Non-pigmented ciliary epithelial cell (primary cell): ENCODE results near the gene C19orf38.

ENCODE experiments used
- DNase-seq: peaks from one replicate; pipeline ENCODE4 v3.0.0-alpha.2; 2010; ENCODE audit warnings: low read depth

Gene C19orf38

GRCh38 chr19:10911579-10912363 is 63.6 kb downstream of the C19orf38 start:
- DNase-seq, result no peak

DNA sequence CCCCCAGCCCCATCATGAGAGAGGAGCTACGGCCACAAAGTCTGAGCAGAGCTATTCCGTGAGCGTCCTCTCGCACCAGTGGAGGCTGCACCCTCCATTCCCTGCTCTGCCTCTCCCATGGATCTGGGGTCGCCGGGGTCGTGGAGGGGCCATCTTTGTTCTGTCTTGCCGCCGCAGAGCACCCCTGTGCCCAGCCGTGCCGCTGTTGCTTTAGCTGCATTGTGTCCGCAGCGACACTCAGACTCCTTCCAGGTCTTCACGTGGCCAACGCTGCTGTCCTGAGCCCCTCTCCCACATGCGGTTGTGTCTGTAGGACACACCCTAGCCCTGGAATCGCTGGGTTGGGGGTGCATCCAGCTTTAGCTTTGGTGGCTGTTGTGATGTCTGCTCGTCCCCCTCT is 64.4 kb downstream of the C19orf38 start:
- DNase-seq, result no peak

- no peak for DNase-seq
Measured at GRCh38 chr19:10913716-10914340, 65.6 kb downstream of the C19orf38 start.

DNA sequence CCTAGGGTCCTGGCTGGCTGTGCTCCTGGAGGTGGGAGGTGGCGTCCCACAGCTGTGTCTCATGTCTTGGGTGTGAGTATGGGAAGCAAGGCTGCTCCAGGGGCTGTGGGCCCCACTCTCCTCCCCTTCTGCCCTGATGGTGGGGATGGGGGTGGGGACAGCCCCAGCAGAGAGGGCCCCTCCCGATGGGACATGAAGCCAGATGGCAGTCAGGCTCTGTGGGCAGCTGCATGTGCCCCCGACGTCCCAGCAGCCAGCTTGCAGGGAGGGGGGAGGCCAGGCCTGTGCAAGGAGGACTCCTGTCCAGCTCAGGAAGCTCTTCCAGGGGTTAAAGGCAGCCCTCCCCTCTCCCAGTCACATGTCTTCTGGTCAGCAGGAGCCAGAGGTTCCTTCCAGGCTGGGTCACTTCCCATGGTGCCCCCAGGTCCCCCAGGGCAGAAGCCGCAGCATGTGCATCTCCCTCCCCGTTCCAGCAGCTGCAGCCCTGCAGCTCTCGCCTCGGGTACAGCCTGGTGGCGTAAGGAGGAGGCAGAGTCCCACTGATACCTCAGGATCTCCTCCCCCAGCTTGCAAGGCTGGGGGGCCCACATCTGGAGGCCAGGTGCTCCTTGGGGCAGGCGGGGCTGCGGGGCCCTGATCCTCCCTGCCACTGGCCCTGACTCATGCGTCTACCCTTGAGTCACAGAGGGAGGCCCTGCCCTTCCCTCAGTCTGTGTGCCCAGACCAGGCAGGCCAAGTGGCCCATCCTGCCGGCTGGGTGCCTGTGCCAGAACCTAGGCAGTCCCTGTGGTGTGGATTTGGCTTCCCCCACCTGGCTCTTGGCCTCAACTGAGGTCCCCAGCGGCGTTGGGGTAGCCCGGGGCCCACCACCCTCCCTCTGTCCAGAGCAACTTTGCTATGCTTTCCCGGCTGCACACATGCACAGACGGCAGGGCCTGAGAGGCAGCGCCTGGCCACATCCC is 67.2 kb downstream of the C19orf38 start:
- DNase-seq, result no peak

- DNase-seq, result no peak
Measured at GRCh38 chr19:10916602-10917001, 68.4 kb downstream of the C19orf38 start.

DNA sequence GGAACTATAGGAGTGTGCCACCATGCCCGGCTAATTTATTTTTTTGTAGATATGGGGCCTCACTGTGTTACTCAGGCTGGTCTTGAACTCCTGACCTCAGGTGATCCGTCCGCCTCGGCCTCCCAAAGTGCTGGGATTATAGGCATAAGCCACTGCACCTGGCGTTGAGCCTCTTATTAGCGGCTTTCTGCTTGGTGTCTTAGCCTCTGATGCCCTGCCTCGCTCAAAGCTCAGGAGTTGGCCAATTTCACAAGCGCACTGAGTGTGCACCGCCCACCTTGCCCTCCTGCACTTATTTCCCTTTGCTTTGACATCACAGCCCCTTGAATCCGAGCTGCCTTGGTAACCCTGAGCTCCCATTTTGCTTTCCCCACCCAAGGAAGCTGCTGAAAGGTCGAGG is 70.1 kb downstream of the C19orf38 start:
- DNase-seq, result no peak
